HG03159 (cell line): ENCODE data around the gene TRMT1L.
A peak's percentile ranks its signal among the peaks of the same experiment; 100 is the strongest.
"Not testable (repeated sequence)": the region's sequence is repeated elsewhere in the genome, so short reads cannot be mapped to it uniquely, and the experiment has no call there.

ENCODE experiments used
- ATAC-seq: cut with Tn5 transposase; IDR thresholded peaks from one replicate; pipeline ENCODE4 v1.9.1; 2021; ENCODE audit warnings: mild to moderate bottlenecking, moderate library complexity; ENCODE audit not compliant: unreplicated experiment

Gene TRMT1L, protein sequence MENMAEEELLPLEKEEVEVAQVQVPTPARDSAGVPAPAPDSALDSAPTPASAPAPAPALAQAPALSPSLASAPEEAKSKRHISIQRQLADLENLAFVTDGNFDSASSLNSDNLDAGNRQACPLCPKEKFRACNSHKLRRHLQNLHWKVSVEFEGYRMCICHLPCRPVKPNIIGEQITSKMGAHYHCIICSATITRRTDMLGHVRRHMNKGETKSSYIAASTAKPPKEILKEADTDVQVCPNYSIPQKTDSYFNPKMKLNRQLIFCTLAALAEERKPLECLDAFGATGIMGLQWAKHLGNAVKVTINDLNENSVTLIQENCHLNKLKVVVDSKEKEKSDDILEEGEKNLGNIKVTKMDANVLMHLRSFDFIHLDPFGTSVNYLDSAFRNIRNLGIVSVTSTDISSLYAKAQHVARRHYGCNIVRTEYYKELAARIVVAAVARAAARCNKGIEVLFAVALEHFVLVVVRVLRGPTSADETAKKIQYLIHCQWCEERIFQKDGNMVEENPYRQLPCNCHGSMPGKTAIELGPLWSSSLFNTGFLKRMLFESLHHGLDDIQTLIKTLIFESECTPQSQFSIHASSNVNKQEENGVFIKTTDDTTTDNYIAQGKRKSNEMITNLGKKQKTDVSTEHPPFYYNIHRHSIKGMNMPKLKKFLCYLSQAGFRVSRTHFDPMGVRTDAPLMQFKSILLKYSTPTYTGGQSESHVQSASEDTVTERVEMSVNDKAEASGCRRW

DNA sequence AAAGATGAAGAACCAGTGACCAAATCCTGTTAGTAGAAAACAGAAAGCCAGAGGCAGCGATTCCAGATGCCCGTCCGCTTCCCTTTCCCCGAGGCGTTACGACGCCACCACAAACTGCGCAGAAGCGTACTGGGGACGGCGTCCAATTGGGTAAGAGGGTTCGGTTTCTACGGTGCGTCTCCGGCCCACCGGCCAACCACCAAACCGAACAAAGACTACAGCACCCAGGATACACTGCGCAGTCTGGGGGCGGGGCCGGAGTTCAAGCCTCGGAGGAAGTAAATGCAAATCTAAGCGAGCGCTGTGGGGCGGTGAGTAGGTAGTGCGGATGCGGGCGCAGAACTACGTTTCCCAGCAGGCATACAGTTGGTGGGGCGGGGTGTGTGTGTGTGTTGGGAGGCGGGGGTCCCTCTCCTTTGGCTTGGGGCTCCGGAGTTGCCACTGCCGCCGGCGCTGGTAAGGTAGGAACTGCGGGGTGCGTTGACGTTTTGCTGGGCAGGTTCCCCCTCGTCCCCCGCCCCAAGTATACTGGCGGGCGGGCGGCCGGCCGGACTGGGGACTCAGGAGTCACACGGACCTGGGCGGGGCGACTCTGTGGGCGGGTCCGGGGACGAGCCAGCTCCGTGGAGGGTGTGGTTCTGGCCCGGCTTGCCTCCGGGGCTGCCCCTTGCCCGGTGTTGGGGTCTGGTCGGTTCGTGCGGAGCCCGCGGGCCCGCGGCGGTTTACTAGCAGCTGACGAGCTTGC, at the start of gene TRMT1L, which contains the start of gene SWT1:
TRMT1L (minus strand) TSS at position 100 of the 745 bp plus-strand sequence. CDS start 241 bp downstream, outside the sequence.
SWT1 (plus strand) TSS at position 314 of the 745 bp plus-strand sequence. CDS start 3,675 bp downstream, outside the sequence.
- peak; percentile 92 for ATAC-seq

DNA sequence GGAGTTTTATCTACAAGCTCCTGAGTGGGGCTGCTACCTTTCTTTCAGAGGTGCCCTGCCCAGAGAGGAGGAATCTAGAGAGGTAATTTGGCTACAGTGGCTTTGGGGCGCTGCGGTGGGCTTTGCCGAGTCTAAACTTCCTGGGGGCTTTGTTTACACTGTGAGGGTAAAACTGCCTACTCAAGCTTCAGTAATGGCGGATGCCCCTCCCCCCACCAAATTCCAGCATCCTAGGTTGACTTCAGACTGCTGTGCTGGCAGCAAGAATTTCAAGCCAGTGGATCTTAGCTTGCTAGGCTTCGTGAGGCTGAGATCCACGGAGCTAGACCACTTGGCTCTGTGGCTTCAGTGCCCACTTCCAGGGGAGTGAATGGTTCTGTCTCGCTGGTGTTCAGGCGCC, 44.1 kb upstream of the TRMT1L start:
- ATAC-seq = no peak

DNA sequence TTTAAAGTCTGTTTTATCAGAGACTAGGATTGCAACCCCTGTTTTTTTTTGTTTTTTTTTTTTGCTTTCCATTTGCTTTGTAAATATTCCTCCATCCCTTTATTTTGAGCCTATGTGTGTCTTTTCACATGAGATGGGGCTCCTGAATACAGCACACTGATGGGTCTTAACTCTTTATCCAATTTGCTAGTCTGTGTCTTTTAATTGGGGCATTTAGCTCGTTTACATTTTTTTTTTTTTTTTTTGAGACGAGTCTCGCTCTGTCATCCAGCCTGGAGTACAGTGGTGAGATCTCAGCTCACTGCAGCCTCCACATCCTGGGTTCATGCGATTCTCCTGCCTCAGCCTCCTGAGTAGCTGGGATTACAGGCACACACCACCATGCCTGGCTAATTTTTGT, 42.0 kb upstream of the TRMT1L start:
- not testable (repeated sequence) for ATAC-seq

DNA sequence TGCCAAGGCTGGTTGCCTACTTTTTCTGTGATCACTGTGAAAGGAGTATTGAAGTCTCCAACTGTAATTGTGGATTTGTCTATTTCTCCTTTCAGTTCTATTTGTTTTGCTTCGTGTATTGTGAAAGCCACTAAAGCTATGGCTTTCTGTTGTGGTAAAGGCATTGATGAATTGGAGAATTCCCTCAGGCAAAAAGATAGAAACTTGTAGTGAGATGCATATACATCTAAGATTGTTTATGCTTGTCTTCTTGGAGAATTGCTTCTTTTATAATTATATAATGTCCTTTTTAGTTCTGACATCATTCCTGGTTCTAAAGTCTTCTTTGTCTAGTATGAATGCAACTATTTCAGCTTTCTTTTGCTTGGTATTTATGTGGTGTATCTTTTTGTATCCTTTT, 37.0 kb upstream of the TRMT1L start:
- ATAC-seq = no peak

DNA sequence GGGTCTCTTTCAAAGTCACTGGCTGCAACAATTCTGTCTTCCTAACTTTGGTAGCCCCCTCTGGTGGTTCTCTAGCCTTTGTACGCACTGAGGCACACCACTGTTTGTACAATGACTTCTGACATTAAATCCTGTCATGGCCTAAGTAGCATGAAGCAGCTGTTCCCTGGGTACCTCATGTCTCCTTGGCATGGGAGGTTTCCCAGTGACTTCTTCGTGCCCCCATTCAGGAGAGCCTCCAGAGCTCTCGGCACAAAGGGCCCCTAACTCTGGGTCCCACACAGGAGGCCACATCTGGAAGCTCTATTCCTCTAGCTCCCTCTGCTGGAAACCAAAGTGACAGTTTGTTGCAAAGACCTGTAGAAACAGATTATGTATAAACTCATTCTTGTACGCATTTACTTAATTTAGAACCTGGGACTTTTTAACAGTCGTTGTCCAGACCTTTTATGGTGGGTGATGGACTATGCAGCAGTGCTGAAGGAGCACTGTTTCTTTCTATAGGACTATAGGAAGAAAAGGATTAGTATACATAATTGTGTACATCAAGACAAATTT, 13.6 kb upstream of the TRMT1L start:
- peak; percentile 94 for ATAC-seq

DNA sequence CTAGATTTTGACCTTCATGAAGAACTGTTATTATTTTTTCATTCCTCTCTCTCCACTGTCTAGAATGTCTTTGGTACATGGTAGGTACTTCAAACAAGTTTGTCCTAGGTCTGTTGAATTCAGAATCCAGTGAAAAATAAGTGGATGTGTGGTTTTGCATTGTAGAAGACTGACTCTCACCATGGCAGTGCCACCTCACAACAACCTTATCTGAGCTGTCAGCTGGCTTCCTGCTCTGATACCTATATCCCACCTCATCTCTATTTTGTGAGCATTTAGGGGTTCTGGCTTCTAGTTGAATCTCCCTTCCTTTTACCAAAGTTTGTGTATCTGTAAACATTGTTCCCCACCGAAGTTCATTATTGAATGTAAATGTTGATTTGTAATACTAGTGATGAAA, 9.4 kb upstream of the TRMT1L start:
- ATAC-seq = no peak

DNA sequence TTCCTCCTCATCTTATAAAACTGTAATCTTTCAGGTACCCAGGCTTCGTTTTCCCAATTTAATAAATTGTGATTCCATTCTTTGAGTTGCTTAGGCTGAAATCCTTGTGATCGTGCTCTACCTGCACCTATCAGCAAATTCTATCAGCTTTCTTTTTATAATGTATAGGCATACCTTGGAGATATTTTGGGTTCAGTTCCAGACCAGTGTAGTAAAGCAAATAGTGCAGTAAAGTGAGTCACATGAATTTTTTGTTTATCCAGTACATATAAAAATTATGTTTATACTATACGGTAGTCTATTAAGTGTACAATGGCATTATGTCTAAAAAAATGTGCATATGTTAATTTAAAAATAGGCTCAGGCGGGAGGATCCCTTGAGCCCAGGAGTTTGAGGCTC, 5.7 kb upstream of the TRMT1L start:
- ATAC-seq = no peak

DNA sequence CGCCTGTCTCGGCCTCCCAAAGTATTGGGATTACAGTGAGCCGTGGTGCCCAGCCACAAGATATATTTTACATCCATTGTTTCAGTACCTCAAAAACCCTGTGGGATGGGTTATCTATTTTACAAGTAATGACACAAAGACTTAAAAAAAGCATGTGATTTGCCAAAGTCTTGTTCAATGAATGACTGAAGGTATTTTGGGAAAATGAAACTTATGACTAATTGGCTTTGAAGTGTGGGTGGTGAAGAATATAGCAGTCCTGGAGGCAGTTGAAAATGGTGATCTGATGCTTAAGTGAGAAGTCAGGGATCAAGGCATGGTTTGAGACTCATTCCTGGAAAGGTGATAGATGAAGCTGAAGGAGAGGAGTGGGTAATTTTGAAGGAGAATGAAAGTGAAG, 3.2 kb upstream of the TRMT1L start:
- no peak for ATAC-seq

DNA sequence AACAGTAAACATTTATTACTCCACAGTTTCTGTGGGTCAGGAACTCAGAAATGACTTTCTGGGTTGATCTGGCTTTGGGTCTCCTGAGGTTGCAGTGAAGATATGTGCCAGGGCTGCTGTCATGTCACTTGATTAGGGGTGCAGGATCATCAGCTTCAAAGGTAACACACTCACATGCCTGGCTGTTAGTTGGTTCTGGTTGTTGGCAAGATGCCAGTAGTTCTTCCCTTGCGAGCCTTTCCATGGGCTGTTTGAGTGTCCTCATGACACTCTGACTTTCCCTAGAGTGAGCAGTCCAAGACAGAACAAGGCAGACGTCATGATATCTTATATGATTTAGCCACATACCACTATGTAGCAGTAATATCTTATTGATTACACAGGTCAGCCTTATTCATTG, 2.0 kb upstream of the TRMT1L start:
- ATAC-seq = no peak

DNA sequence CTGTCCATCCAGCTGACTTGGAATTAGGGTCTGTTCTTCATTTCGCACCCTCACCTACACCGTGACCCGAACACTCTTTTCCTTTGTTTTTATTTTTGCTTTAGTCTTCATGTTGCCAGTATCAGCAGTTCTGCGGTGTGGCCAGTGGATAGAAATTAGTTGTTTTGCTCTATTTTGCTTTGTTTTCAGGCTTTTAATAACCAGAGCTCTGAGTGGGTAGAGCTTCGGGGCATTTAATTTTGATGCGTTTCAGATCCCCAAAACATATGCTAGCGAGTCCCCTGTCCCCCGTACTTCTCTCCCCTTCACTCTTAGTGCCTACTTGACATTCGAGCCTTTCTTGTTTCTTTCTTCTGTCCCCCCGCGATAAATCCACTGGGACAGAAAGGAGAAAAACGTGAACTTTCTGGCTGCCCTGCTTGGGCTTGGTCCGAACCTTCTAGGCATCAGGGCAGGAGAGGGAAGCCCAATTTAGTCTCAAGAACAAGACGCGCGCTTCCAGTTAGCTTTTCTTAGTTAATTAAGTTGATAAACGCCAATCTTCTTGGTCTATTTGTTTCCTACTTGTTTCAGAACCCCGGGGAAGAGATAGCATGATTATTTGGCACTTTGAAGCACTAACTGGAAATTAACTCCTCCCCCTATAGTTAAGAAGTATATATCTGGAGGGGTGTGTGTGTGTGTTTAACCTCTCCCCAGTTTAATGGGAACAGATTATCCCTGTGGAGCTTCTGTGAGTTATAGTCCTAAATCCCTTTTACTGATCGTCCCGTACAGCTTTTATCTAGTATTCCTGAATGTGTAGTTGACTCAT, 1.1 kb upstream of the TRMT1L start:
- ATAC-seq = no peak

DNA sequence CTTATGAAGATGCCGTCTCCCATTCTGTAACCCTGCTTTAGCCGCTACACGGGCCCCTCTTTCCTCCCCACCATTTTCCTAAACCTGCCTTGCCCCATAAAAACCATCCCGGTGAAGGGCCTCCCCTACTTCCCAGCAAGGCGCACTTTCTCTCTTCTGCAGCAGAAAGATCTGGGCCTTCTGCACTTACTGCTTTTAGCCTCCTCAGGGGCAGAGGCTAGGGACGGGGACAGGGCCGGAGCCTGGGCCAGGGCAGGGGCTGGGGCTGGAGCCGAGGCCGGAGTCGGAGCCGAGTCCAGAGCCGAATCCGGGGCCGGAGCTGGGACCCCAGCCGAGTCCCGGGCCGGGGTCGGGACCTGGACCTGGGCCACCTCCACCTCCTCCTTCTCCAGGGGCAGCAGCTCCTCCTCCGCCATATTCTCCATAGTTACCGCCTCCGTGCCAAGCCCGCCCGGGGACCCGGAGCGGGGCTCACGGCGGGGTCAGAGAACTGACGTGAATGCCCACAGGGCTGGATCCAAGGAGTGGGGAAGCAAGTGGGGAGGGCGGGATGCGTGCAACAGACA, 382 bp downstream of the TRMT1L start:
- peak; percentile 24 for ATAC-seq

DNA sequence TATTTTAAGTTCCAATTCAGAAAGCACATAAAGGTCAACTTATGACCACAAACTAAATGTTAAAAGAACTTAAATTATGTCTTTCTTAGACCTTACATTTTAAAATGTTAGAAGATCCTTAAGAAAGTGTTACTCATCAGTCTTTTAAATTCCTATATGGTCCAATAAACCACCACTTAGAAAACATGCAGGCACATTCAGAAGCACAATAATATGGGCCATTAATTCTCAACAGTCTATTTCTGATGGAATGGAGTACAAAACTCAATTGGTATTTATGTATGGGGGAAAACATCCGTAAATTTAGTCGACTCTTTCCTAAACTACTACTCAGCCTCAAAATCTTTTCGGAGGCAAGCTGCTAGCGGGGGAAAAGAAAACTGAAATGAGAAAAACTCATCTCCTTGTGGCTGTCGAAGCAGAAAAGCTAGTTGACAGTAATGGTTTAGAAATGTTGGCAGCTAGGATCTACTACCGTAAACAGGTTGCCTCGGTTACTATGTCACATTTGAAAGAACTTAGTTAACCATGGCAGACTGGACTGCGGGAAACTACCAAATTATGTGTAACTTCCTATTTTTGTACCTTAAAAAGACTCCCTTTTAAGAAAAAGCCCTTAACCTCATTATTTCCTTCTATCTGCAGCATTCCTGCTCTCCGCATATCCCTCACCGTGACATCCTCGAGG, 1.0 kb downstream of the TRMT1L start:
- ATAC-seq = no peak

DNA sequence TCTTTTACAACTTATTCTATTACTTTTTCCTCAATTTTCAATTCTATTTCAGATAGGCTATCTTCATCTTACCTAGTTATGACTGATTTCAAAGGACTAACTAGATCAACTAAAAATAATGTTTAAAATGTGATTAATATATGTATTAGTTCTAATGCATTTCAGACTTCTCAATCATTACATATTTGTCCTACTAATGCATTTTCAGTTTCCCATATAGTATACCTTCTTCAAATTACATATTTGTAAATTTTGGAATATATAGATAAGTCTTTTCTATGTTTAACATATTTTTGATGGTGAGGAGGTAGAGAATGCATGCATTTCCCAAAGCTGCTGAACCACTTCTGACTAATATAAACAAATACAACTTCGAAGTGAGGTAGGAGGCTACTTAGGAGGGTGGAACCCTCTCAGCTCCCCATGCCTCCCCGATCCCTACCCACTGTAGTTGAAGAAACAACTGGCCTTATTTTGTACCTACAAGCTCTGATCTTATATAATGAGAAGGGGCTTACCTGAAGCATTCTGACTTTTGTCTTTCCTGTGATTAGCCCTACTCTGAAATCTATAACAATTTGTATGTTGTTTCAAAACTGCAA, 1.7 kb downstream of the TRMT1L start:
- no peak for ATAC-seq

DNA sequence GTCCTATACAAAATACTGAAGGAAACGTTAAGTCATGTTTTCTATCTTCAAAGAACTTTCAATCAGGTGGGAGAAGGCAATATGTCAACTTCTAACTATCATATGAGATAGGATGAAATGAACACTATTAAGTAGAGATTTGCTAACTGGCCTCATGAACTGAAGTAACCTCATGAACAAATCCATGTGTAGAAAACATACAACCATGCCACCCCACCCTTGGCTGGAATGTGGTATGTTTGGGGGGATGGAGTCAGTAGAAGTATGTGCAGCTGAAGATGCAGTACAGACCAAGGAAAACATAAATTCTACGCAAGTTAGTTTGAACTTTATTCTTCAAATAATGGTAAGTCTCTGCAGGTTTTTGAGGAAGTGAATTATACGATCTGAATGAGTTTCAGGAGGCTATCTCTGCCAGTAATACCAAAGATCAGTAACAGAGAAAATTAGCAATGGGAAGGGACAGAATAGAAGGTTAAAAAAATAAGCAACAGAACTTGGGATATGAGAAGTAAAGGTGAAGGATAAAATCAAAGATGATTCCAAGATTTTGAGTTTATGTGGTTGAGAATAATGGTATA, 4.5 kb downstream of the TRMT1L start:
- ATAC-seq = no peak

DNA sequence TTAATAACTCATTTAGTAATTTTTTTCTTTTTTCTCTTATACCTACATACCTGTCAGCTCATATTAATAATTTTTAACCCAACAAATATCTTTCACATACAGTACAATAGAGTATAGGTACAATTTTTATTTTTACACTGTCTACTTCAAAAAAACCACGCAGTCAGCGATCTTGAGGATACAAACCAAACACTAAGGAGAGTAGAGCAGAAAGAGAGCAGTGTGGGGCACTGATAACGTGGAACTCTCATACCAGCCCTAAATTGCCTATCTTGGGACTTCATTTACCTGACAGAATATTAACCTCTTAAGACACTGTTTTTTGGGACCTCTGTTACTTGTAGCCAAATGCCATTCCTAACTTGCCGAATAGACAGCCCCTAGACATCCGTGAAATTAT, 5.5 kb downstream of the TRMT1L start:
- no peak for ATAC-seq

DNA sequence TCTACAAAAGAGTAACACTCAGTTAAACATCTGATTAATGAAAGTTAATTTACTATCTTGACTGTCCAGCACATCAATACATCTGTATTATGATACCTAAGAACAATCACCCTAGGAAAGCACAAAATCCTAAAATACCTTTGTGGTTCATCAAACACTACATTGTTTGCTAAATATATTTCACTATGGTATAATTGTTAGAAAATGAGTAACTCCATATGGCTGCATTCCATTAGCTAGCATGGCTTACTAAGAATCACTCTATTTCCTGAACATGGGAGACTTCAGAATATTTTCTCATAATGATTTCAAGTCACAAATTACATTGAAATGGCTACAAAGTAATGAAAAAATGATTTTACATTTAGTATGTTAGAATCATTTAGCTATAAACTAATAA, 12.5 kb downstream of the TRMT1L start:
- no peak for ATAC-seq

DNA sequence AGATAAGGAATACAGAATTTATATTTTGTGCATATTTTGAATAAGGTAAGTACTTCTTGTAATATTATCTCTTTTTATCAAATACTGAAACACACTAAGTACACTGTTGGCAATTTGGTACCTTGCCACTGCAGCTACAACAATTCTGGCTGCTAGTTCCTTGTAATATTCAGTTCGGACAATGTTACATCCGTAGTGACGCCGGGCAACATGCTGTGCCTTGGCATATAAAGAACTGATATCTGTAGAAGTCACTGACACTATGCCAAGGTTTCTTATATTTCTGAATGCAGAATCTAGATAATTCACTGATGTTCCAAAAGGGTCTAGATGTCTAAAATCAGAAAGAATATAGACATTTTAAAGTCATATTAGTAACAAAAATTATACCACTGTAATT, 17.5 kb downstream of the TRMT1L start:
- ATAC-seq = no peak

DNA sequence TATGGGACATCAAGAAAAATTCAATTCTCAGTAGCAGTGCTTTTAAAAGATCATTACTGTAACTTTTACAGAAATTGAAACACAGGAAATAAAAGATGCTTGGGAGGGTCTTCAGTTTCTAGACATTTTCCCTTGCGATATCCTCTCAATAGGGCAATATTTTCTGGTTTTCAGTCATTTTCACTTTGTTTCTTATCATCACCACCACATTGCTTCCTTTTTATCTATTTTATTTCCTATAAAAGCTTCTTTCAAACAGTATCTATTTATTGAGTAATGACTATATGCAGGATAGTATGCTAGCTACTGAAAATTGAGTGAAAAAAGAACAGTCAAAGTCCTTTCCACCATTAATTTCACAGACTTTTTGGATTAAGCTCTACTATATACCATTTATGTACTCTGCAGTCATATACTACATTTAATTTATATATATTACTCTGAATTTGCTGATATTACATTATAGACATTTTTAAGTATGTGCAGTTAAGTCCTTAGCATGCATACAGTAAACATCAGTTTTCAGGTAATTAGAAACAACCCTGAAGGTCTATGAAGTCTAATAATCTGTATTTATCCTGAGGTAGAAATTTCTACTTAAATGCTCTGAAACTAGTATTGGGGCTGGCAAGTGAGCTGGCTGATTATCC, 18.7 kb downstream of the TRMT1L start:
- no peak for ATAC-seq
